ENCODE results near the gene CEP83. TPM values are rescaled to one million over a fixed set of nuclear protein-coding genes. Genes with fewer than 3 reads are reported as not detected.

Gene CEP83
- total and polyA plus RNA-seq, 9 of the 15 experiments (the other 6 are each of a cell fraction or from before 2014, with no cell fraction given), result 5.3 to 40.5 (median 31.3) TPM

- no peak for ATAC-seq
- Histone ChIP-seq H3K9me3 (replicated peaks; ENCODE audit: control insufficient read depth, insufficient read depth, low read depth, low read length) (peaks cover 8% of the 10 kb centered on the region), H3K9ac (ENCODE audit: insufficient read depth in 1 of 2, low read depth in 2 of 2, low read length in 2 of 2) (no peak overlapping the region), H2AFZ (ENCODE audit: low read depth, low read length) (no peak overlapping the region), H4K20me1 (replicated peaks; ENCODE audit: control insufficient read depth, insufficient read depth, low read length) (no peaks in the 10 kb centered on the region), H3K9me1 (ENCODE audit: control insufficient read depth, insufficient read depth, low read length) (no peaks in the 10 kb centered on the region), H3K27ac (ENCODE audit: extremely low read depth, low read depth, low read length) (no peak overlapping the region), H3K27me3 (ENCODE audit: control insufficient read depth in 2 of 2, insufficient read depth in 2 of 2, low read length in 2 of 2) (no peaks in the 10 kb centered on the region), H3K4me1 (replicated peaks in 1 of 2; ENCODE audit: control insufficient read depth in 2 of 2, insufficient read depth in 2 of 2, low read length in 2 of 2) (no peaks in the 10 kb centered on the region), H3K4me2 (ENCODE audit: insufficient read depth, low read length) (no peak overlapping the region), H3K79me2 (ENCODE audit: control insufficient read depth, insufficient read depth, low read length) (no peaks in the 10 kb centered on the region), H3K4me3 (no peak overlapping the region), H3K36me3 (ENCODE audit: control insufficient read depth, insufficient read depth, low read length) (peaks cover 62% of the 10 kb centered on the region)
- intact Hi-C loops (cut with micrococcal nuclease), result no loop called here
- 83% methylated on average over 1 of the region's 1 CpG for WGBS (ENCODE audit: insufficient coverage, low coverage, missing lambda C conversion rate)
- no TSS peak for BruUV-seq (replicated peaks)
- ChIA-PET POLR2A (no interaction called here), CTCF (ENCODE audit: low intra/inter-chr PET ratio) (no interaction called here)
- FAIRE-seq, result no peak
- in situ Hi-C loops (cut with MboI), result no loop called here
- DNase-seq (ENCODE audit: extremely low read depth in 1 of 4, low spot score in 3 of 4), result no peak
- TF ChIP-seq HNRNPLL (IDR thresholded peaks at IDR 0.05; ENCODE audit: low read depth, low read length, poor library complexity, severe bottlenecking), result no peak
- no peak for TF ChIP-seq KAT8 (IDR thresholded peaks at IDR 0.05; ENCODE audit: low read depth)
- no peak for TF ChIP-seq CBX2 (IDR thresholded peaks at IDR 0.05; ENCODE audit: insufficient read depth, low read length, poor library complexity, severe bottlenecking)
- no peak for TF ChIP-seq ETS2 (tag; IDR thresholded peaks at IDR 0.05; ENCODE audit: borderline replicate concordance, poor library complexity, severe bottlenecking)
- no peak for TF ChIP-seq ZNF551 (CRISPR knock-in tag; IDR thresholded peaks at IDR 0.05)
- no peak for TF ChIP-seq PTBP1 (IDR thresholded peaks at IDR 0.05; ENCODE audit: low read depth, low read length)
- TF ChIP-seq RBM17 (IDR thresholded peaks at IDR 0.05; ENCODE audit: borderline replicate concordance, low read depth, low read length), result no peak
- TF ChIP-seq, protein P1, sequence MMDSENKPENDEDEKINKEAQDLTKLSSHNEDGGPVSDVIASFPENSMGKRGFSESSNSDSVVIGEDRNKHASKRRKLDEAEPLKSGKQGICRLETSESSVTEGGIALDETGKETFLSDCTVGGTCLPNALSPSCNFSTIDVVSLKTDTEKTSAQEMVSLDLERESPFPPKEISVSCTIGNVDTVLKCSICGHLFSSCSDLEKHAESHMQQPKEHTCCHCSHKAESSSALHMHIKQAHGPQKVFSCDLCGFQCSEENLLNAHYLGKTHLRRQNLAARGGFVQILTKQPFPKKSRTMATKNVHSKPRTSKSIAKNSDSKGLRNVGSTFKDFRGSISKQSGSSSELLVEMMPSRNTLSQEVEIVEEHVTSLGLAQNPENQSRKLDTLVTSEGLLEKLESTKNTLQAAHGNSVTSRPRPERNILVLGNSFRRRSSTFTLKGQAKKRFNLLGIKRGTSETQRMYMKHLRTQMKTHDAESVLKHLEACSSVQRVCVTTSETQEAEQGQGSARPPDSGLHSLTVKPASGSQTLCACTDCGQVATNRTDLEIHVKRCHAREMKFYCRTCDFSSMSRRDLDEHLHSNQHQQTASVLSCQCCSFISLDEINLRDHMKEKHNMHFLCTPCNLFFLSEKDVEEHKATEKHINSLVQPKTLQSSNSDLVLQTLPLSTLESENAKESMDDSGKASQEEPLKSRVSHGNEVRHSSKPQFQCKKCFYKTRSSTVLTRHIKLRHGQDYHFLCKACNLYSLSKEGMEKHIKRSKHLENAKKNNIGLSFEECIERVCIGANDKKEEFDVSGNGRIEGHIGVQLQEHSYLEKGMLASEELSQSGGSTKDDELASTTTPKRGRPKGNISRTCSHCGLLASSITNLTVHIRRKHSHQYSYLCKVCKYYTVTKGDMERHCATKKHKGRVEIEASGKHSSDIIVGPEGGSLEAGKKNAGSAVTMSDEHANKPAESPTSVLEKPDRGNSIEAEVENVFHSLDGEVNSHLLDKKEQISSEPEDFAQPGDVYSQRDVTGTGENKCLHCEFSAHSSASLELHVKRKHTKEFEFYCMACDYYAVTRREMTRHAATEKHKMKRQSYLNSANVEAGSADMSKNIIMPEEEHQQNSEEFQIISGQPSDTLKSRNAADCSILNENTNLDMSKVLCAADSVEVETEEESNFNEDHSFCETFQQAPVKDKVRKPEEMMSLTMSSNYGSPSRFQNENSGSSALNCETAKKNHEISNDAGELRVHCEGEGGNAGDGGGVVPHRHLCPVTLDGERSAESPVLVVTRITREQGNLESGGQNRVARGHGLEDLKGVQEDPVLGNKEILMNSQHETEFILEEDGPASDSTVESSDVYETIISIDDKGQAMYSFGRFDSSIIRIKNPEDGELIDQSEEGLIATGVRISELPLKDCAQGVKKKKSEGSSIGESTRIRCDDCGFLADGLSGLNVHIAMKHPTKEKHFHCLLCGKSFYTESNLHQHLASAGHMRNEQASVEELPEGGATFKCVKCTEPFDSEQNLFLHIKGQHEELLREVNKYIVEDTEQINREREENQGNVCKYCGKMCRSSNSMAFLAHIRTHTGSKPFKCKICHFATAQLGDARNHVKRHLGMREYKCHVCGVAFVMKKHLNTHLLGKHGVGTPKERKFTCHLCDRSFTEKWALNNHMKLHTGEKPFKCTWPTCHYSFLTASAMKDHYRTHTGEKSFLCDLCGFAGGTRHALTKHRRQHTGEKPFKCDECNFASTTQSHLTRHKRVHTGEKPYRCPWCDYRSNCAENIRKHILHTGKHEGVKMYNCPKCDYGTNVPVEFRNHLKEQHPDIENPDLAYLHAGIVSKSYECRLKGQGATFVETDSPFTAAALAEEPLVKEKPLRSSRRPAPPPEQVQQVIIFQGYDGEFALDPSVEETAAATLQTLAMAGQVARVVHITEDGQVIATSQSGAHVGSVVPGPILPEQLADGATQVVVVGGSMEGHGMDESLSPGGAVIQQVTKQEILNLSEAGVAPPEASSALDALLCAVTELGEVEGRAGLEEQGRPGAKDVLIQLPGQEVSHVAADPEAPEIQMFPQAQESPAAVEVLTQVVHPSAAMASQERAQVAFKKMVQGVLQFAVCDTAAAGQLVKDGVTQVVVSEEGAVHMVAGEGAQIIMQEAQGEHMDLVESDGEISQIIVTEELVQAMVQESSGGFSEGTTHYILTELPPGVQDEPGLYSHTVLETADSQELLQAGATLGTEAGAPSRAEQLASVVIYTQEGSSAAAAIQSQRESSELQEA (IDR thresholded peaks at IDR 0.05; ENCODE audit: low read depth), result no peak
- TF ChIP-seq E2F6 (IDR thresholded peaks at IDR 0.05; ENCODE audit: borderline replicate concordance in 1 of 2, extremely low read depth in 1 of 2, insufficient read depth in 1 of 2, insufficient read length in 1 of 2, low read depth in 1 of 2, low read length in 1 of 2, poor library complexity in 1 of 2, severe bottlenecking in 1 of 2), result no peak
- no peak for TF ChIP-seq E2F4 (CRISPR knock-in tag; IDR thresholded peaks at IDR 0.05; ENCODE audit: low read depth)
- no peak for TF ChIP-seq ZFP36 (IDR thresholded peaks at IDR 0.05; ENCODE audit: low read depth, low read length, partially characterized antibody)
- no peak for TF ChIP-seq ZNF143 (CRISPR knock-in tag; IDR thresholded peaks at IDR 0.05)
- TF ChIP-seq TRIM28 (IDR thresholded peaks at IDR 0.05), result no peak
Observed at GRCh38 chr12:94326234-94326633, 133.4 kb downstream of the CEP83 start.

All from K562 (cell line).